Natural killer cell (primary cell): ENCODE results near the gene BTBD16. TPM values are rescaled to one million over a fixed set of nuclear protein-coding genes. Genes with fewer than 3 reads are reported as not detected.

Experiments
- ATAC-seq, 3 donors: fragments of 150-1000 bp in 2 of 3; fragments of 200-7000 bp in 1 of 3; cut with Tn5 transposase; 1 replicate in 1 of 3; 2 replicates in 2 of 3; pipeline ENCODE4 v1.10.0; 2021; ENCODE audit warnings: mild to moderate bottlenecking in 2 of 3, moderate library complexity in 2 of 3
- DNase-seq, 2 donors: peaks; one replicate each; pipeline versions ENCODE4 v3.0.0 to v3.0.0-alpha.2; 2013 to 2021; ENCODE audit warnings: mixed read lengths in 1 of 2
- H3K27ac ChIP-seq: one replicate; pipeline ENCODE4 v1.5.1; 2013; ENCODE audit warnings: mild to moderate bottlenecking, low read length
- H3K27me3 ChIP-seq: one replicate; pipeline ENCODE4 v1.6.1; 2013; ENCODE audit warnings: low read length; ENCODE audit not compliant: control insufficient read depth, insufficient read depth
- H3K36me3 ChIP-seq: one replicate; pipeline ENCODE4 v1.6.1; 2013; ENCODE audit warnings: low read length; ENCODE audit not compliant: control insufficient read depth, insufficient read depth
- H3K4me1 ChIP-seq: one replicate; pipeline ENCODE4 v1.6.1; 2013; ENCODE audit warnings: low read length; ENCODE audit not compliant: control insufficient read depth, insufficient read depth
- H3K4me3 ChIP-seq: one replicate; pipeline ENCODE4 v1.5.1; 2013; ENCODE audit warnings: low read length
- H3K9me3 ChIP-seq: one replicate; pipeline ENCODE4 v1.6.1; 2013; ENCODE audit warnings: low read length; ENCODE audit not compliant: control insufficient read depth, insufficient read depth
- H3K27ac Mint-ChIP-seq, 2 donors: one replicate each; pipeline ENCODE4 v1.8.0; 2022; ENCODE audit warnings: mild to moderate bottlenecking in 2 of 2, mixed read lengths in 2 of 2, moderate library complexity in 1 of 2
- H3K27me3 Mint-ChIP-seq, 2 donors: one replicate each; pipeline ENCODE4 v1.8.0; 2022; ENCODE audit warnings: low read depth in 2 of 2, mixed read lengths in 2 of 2
- H3K36me3 Mint-ChIP-seq: one replicate; pipeline ENCODE4 v1.8.0; 2022; ENCODE audit warnings: mixed read lengths
- H3K4me1 Mint-ChIP-seq, 2 donors: one replicate each; pipeline ENCODE4 v1.8.0; 2022; ENCODE audit warnings: mixed read lengths in 2 of 2
- H3K4me3 Mint-ChIP-seq: one replicate; pipeline ENCODE4 v1.8.0; 2022; ENCODE audit warnings: mild to moderate bottlenecking, moderate library complexity, mixed read lengths
- H3K9me3 Mint-ChIP-seq, 2 donors: one replicate each; pipeline ENCODE4 v1.8.0; 2022; ENCODE audit warnings: mixed read lengths in 2 of 2
- WGBS: methylation state at CpG from one replicate; pipeline ENCODE4 v1.1.7; 2013; ENCODE audit warnings: missing lambda C conversion rate; ENCODE audit not compliant: insufficient coverage; 5-methylcytosine and 5-hydroxymethylcytosine counted together
- intact Hi-C: fragments of 100-400 bp; cut with micrococcal nuclease; formaldehyde crosslinking; loops from one replicate; pipeline ENCODE4 v1.14.2; 2022
- total RNA-seq, 4 donors: library from RNA; stranded (reverse); fragments of 120-200 nt in 1 of 4; gene quantifications; one replicate each; pipeline versions ENCODE4 v1.2.3 to v1.2.4, GENCODE V29; 2013 to 2022
- TF ChIP-seq, protein P1 (sequence below): fragments of 200-600 bp; IDR thresholded peaks from one replicate; pipeline ENCODE4 v1.8.0; 2022; ENCODE audit warnings: antibody characterized with exemption

The BTBD16 gene
- total RNA-seq, 3 donors from 2014 or later (not counting 1 experiment from before 2014, with no cell fraction given), result not detected

DNA sequence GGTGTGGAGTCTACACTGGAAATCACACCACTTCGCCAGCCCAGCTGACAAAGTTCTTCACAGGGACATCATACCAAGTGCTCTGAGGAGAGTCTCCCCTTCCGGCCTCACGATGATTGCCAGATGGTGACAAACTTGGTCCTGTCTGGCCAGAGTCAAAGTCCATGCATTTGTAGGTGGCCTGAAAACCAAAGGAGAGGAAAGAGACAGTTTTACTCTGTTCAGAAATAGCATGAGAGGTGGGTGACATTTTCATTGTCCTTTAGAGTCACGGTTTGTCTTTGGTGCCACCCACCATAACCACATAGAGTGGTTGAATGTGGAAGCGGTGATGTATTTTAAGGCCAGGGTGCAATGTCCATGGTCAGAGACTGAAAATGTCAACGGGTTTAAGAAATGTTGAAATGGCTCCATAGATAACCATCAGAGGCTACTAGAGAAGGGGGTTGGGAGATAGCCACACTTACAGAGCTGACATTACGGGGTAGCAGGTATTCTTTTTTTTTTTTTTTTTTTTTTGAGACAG is 33.0 kb downstream of the BTBD16 start:
- TF ChIP-seq, protein P1, sequence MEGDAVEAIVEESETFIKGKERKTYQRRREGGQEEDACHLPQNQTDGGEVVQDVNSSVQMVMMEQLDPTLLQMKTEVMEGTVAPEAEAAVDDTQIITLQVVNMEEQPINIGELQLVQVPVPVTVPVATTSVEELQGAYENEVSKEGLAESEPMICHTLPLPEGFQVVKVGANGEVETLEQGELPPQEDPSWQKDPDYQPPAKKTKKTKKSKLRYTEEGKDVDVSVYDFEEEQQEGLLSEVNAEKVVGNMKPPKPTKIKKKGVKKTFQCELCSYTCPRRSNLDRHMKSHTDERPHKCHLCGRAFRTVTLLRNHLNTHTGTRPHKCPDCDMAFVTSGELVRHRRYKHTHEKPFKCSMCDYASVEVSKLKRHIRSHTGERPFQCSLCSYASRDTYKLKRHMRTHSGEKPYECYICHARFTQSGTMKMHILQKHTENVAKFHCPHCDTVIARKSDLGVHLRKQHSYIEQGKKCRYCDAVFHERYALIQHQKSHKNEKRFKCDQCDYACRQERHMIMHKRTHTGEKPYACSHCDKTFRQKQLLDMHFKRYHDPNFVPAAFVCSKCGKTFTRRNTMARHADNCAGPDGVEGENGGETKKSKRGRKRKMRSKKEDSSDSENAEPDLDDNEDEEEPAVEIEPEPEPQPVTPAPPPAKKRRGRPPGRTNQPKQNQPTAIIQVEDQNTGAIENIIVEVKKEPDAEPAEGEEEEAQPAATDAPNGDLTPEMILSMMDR, result no peak
- Mint-ChIP-seq H3K27ac (no peak overlapping the region), H3K36me3 (no peaks in the 10 kb centered on the region), H3K4me1 (peaks cover 0 to under 1% of the 10 kb centered on the region in 2 donors), H3K9me3 (no peaks in the 10 kb centered on the region), H3K27me3 (peaks cover 8 to 18% of the 10 kb centered on the region in 2 donors), H3K4me3 (no peak overlapping the region)
- intact Hi-C loops, result no loop called here
- ATAC-seq (no peak), DNase-seq (no peak)
- Histone ChIP-seq H3K27ac (no peak overlapping the region), H3K4me1 (peaks cover 12% of the 10 kb centered on the region), H3K27me3 (no peaks in the 10 kb centered on the region), H3K4me3 (no peak overlapping the region), H3K36me3 (no peaks in the 10 kb centered on the region), H3K9me3 (no peaks in the 10 kb centered on the region)
- WGBS, result 71% methylated on average over 7 of the region's 7 CpGs

DNA sequence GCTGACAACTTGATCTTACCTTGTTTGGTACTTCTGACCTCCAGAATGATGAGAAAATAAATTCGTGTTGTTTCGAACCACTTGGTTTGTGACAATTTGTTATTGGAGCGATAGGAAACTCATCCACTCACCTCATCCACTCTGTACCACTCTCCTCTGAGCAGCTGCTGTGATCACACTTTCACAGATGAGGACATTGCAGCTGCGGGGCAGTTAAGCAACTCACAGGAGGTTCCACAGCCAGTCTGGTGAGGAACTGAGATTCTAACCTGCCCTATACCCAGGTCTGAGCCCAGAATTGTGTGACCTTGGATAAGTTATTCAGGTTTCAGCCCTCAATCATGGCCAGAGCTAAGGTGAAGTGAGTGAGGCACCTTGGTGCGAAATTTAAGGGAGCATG is 35.2 kb downstream of the BTBD16 start:
- Mint-ChIP-seq H3K4me1 (no peaks in the 10 kb centered on the region), H3K9me3 (no peaks in the 10 kb centered on the region), H3K27ac (no peak overlapping the region), H3K4me3 (no peak overlapping the region), H3K27me3 (peaks cover 12 to 21% of the 10 kb centered on the region in 2 donors), H3K36me3 (no peaks in the 10 kb centered on the region)
- ATAC-seq (no peak), DNase-seq (no peak)
- no peak overlapping the region for H3K4me3 ChIP-seq
- H3K4me1 ChIP-seq, result peaks cover 6% of the 10 kb centered on the region
- H3K36me3 ChIP-seq, result no peaks in the 10 kb centered on the region
- H3K27ac ChIP-seq, result no peak overlapping the region
- WGBS, result 91% methylated on average over 5 of the region's 5 CpGs
- no peaks in the 10 kb centered on the region for H3K27me3 ChIP-seq
- intact Hi-C loops, result no loop called here
- TF ChIP-seq, protein P1, result no peak
- no peaks in the 10 kb centered on the region for H3K9me3 ChIP-seq

DNA sequence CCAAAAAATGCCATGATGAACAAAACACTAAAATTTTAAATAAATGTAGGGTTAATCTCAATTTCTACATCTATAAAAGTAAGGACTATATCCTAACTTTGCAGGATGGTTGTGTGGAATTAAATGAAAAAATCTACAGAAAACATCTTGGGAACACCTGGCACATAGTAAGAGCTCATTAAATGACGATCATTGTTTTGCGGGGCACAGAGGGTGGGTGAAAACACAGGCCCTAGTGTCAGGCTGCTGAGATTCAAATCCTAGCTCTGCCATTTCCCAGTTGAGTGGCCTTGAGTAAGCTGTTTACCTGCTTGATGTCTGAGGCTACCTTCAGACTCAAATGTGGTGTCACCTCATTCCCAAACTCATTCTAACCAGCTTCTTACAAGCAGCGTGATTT is 35.6 kb downstream of the BTBD16 start:
- intact Hi-C loops, result no loop called here
- H3K27me3 ChIP-seq, result no peaks in the 10 kb centered on the region
- H3K4me1 Mint-ChIP-seq, result no peaks in the 10 kb centered on the region
- no peak overlapping the region for H3K4me3 ChIP-seq
- peaks cover 2% of the 10 kb centered on the region for H3K4me1 ChIP-seq
- H3K36me3 Mint-ChIP-seq, result no peaks in the 10 kb centered on the region
- H3K27ac ChIP-seq, result no peak overlapping the region
- H3K9me3 Mint-ChIP-seq, result no peaks in the 10 kb centered on the region
- ATAC-seq (no peak), DNase-seq (no peak)
- WGBS, result 88% methylated on average over 3 of the region's 3 CpGs
- no peak overlapping the region for H3K27ac Mint-ChIP-seq
- H3K27me3 Mint-ChIP-seq, result peaks cover 15 to 24% of the 10 kb centered on the region in 2 donors
- TF ChIP-seq, protein P1, result no peak
- no peaks in the 10 kb centered on the region for H3K9me3 ChIP-seq
- no peak overlapping the region for H3K4me3 Mint-ChIP-seq
- H3K36me3 ChIP-seq, result no peaks in the 10 kb centered on the region
